Fibroblast of the conjunctiva (primary cell): Measurements from ENCODE around the gene CHCHD2.
"Not testable (repeated sequence)": the region's sequence is repeated elsewhere in the genome, so short reads cannot be mapped to it uniquely, and the experiment has no call there.

Source experiments
- DNase-seq: peaks from one replicate; pipeline ENCODE4 v3.0.0-alpha.2; 2010; ENCODE audit warnings: low read depth

The CHCHD2 gene

DNA sequence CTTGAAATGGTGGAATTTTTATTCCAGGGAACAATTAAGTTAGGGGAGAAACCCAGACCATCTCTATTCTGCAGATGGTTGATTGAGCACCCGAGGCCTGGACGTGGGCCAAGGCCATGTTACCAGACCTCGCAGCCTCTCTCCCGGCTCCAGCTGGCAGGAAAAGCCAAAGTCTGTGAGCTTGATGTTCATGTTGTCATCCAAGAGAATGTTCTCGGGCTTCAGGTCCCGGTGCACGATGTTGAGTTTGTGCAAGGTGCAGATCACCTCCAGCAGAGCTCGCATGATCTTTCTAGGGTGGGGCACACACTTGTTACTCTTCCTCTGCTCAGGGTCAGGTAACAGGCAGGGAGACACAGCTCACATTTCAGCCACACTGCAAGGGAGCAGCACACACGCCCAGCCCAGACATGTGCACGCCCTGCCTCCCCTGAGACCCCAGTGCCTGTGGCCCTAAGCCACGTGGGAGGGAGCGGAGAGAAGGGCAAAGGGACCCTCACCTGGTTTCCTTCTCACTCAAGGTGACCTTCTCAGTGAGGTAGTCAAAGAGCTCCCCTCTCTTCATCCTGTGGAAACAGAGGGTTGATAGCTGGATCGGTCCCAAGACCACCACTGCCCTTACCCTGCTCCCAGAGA lies 23.0 kb downstream of the CHCHD2 start:
- no peak for DNase-seq

DNA sequence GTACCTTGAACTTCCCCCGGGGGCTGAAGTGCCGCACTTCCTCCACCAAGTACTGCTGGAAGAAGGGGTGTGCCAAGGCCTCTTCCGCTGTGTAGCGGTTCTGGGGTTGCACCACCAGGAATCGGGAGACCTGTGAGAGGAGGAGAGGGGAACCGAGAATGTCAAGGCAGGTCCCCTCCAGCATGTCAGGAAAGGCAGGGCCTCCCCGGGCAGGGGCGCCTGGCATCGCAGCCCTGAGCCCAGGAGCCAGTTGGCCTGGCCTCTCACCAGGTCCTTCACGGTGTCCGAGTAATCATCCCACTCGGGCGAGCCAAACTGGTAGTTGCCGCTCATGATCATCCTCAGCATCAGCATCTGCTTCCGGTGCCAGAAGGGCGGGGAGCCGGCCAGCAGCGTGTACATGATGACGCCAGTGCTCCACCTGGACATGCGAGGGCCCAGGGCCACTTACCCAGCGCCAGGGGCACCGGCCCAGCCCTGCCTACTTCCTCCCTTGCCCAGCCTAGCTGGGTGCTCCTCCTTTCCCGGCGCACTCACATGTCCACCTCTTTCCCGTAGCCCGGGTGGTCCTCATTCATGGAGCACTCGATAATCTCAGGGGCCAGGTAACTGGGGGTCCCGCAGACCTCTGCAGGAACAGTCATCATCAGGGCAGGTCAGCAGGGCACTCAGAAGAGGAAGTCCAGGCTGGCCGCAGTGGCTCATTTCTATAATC lies 24.5 kb downstream of the CHCHD2 start:
- no peak for DNase-seq

DNA sequence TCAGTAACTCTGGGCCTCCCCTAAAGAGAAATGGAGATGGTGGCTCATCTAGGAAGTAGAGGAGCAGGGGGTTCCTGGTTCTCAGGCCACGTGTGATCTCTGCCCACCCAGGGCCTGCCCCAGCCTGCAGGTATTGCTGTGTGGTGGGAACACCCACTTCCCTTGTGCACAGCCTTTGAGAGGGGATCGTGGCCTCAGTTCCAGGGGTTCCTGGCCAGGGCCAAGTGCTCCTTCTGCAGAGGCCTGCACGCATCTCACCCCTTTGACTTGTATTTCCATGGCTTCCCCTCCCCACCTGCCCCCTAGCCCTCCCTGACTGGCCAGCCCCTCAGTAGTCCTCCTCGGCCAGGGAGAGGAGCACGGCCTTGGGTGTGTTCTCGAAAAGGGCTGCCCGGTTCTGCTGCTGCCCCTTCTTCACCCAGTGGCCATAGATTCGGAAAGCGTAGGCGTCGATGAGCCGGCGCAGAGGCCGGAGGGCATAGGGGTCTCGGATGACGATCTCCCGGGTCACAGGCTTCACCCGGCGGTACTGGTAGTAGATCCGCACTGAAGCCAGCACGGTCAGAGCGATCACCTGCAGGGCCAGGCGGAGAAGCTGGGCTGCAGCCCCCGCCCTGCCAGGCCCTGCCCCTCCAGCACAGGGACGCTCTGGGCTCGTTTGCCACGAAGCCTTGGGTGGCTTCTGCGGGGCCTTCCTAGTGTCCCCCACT lies 25.4 kb downstream of the CHCHD2 start:
- not testable (repeated sequence) for DNase-seq

DNA sequence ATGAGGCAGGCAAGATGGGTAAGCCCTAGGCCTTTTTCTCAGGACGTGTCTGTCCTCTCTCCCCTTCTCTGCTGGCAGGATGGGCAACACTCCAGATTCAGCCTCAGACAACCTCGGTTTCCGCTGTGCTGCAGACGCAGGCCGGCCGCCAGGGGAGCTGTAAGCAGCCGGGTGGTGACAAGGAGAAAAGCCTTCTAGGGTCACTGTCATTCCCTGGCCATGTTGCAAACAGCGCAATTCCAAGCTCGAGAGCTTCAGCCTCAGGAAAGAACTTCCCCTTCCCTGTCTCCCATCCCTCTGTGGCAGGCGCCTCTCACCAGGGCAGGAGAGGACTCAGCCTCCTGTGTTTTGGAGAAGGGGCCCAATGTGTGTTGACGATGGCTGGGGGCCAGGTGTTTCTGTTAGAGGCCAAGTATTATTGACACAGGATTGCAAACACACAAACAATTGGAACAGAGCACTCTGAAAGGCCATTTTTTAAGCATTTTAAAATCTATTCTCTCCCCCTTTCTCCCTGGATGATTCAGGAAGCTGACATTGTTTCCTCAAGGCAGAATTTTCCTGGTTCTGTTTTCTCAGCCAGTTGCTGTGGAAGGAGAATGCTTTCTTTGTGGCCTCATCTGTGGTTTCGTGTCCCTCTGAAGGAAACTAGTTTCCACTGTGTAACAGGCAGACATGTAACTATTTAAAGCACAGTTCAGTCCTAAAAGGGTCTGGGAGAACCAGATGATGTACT lies 26.7 kb downstream of the CHCHD2 start:
- DNase-seq, result peak; percentile 56

- no peak for DNase-seq
These were observed 28.1 kb downstream of the CHCHD2 start for GRCh38 chr7:56078196-56078595.

DNA sequence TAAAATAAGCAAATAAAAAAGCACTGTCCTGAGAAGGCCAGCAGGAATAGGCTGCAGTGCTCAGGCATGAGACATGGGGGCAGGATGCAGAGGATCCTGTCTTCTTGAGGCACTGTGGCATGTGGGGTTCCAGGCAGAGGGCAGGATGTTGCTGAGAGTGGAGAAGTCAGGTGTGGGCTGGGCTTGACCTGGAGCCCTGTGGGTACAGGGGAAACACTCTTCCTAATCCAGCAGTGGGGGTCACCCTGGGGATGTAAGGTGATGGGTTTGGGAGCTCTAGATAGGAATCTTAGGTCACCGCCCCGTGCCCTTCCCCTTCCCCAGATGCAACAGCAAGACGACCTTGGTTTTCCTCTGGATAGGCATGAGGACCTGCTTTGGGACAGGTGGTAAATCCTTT lies 28.6 kb downstream of the CHCHD2 start:
- DNase-seq, result no peak

DNA sequence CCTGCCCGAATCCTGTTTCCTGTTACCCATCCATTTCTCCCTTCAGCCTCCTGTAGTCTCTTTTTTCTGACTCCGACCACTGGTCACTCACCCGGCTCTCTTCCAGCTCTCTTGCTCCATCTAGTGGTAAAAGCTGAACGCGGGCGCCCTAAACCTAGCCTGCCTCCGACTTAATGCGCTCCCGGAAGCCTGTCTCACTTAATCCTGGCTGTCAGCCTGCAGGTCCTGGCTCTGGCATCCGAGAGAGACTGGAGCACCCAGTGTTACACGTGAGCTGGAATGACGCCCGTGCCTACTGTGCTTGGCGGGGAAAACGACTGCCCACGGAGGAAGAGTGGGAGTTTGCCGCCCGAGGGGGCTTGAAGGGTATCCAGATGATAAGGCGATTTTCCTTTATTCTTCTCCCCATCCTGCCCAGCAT lies 31.9 kb downstream of the CHCHD2 start:
- DNase-seq, result peak; percentile 62

DNA sequence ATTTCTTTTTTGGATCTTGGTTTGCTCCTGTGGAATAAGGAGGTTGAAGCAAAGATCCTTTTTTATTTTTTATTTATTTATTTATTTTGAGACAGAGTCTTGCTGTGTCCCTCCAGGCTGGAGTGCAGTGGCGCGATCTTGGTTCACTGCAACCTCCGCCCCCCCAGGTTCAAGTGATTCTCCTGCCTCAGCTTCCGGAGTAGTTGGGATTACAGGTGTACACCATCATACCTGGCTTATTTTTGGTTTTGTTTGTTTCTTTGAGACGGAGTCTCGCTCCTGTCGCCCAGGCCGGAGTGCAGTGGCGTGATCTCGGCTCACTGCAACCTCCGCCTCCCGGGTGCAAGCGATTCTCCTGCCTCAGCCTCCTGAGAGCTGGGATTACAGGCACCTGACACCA lies 39.9 kb downstream of the CHCHD2 start:
- DNase-seq, result not testable (repeated sequence)

DNA sequence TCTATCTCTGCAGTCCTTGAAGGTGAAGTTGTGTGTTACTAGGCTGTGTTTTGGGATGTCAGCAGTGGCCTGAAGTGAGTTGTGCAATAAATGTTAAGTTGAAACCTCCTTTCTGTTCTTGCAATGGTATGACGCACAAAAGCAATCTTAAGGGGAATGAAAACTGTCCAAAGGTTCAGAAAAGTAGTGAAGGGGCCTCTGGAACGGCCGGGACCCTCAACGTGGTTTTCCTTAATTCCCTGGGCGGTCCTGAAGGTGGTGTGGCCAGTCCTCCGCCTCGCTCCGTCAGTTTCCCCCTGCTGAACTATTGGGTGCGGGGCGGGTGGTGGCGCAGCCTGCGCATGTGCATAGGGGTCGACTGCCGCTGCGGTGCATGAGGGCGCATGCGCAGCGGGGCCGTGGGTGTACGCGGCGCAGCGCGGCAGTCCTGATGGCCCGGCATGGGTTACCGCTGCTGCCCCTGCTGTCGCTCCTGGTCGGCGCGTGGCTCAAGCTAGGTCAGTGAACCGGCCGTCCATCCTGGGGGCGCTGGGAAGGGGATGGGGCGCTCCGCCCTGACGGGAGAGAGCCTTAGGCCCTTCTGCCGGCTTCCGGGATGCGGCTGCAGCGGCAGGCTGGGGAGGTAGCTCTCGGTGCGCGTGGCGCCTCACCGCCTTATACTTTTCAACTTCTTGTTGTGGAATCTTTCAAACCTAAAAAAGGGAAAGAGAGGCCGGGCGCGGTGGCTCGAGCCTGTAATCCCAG lies 42.2 kb downstream of the CHCHD2 start, which contains the start of gene SUMF2:
SUMF2 (plus strand) TSS at position 405 of the 744 bp plus-strand sequence; CDS start at position 431, 26 bp downstream.
- DNase-seq, result peak; percentile 84

- no peak for DNase-seq
These were observed 42.8 kb downstream of the CHCHD2 start for GRCh38 chr7:56063500-56063881.

DNA sequence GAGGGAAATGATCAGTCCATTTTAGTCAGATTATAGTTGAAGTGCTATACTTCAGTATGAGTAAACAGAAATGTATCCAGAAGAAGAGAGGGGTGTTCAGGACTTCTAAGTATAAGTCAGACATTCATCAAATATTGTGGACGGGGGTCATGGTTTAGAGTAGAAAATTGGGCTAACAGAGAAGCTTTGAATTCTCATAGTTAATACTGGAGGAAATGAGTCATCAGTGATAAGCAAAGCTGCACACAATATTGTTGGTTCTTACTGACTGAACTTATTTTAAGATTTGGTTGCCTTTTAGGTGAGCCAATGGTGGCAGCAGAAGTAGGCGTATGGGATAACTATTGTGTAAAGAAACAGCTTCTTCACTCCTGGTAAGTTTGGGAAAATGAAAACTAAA lies 43.9 kb downstream of the CHCHD2 start:
- no peak for DNase-seq

GRCh38 chr7:56053993-56054392 lies 52.3 kb downstream of the CHCHD2 start:
- no peak for DNase-seq

DNA sequence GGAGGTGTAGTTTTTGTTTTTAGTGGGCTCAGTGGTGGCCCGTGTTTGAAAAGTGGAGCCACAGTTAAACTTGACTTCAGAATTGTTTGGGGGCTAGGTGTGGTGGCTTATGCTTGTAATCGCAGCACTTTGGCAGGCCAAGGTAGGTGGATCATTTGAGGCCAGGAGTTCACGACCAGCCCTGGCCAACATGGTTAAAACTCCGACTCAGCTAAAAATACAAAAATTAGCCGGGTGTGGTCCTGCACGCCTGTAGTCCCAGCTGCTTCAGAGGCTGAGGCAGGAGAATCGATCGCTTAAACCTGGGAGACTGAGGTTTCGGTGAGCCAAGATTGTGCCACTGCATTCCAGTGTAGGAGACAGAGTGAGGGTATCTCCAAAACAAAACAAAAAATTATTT lies 52.9 kb downstream of the CHCHD2 start:
- DNase-seq, result no peak
